Uterine smooth muscle cell (primary cell): Measurements from ENCODE around the gene RTL3. TPM values are rescaled to one million over a fixed set of nuclear protein-coding genes. Genes with fewer than 3 reads are reported as not detected.

Experiments
- total RNA-seq: library from RNA; depleted of rRNA; stranded (reverse); fragments of >200 nt; gene quantifications from 2 replicates; pipeline ENCODE4 v1.2.3, GENCODE V29; 2014

RTL3 gene
- not detected in 2 replicates for total RNA-seq

GRCh38 chrX:78658845-78659744 lies at the start of gene RTL3:
Gene RTL3, minus strand, starts transcription at chrX:78659328. Its CDS starts 908 bp downstream, at chrX:78658420.

Other genes with a start within 250 kb of the RTL3 start
- 0.12 and 0.22 TPM in 2 replicates for gene LPAR4, start 88.4 kb upstream of the RTL3 start, total RNA-seq